ENCODE measurements around the gene IGSF6. TPM values are rescaled to one million over a fixed set of nuclear protein-coding genes. Genes with fewer than 3 reads are reported as not detected.
A peak's percentile ranks its signal among the peaks of the same experiment; 100 is the strongest.

The IGSF6 gene
- total and polyA plus RNA-seq, 2 of the 4 experiments (the other 2 are of a cell fraction): not detected

DNA sequence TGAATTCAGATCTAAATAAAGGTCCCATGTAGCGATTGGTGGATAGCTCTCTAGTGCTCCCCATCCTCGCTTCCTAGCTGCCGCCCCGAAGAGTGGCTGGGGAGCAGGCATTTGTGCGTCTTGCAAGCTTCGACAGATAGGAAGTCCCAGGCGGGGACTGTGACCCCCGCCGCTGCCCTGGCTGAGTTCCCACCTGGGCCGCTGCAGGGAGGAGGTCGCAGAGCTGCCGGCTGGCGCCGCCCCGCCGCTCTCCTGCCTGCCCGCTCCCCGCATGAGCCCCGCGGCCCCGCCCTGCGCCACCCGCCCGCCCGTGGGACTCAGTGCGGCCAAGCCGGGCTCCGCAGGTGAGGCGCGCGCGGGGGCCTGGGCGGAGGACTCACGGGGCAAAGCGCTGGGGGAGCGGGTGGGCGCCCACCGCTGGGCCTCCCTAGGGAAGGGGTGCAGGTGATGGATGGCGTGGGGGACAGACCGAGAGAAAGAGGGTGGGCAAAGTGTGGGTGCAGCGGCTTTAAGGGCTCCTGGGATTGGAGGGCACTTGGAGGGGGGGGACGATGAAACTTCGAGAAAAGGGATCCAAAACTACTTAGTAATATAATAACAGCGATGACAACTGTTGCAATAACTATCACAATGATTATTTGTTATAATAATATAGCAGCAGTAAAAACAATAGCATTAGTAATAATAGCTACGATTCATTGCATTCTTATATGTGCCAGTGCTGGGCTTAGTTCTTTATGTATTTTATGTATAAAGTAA, 11.7 kb upstream of the IGSF6 start, which contains the start of gene OTOA:
TSS of gene OTOA (plus strand) at position 80 of the 759 bp plus-strand sequence. CDS start 14,547 bp downstream, outside the sequence.
- no peak within 1 kb of the TSS for H2AK9ac ChIP-seq (replicated peaks; ENCODE audit: low read depth, low read length, poor library complexity)
- H4K20me1 ChIP-seq (ENCODE audit: insufficient read depth, low read length): no peaks in the 10 kb centered on the region
- BruUV-seq (replicated peaks): no TSS peak
- peak within 1 kb of the TSS; percentile 29; the same call in 1 of the 2 replicates for H3K4me2 ChIP-seq (ENCODE audit: low read depth, low read length)
- no peak within 1 kb of the TSS for H2BK20ac ChIP-seq (ENCODE audit: low read depth, low read length)
- intact Hi-C loops (cut with micrococcal nuclease): no loop called here
- in situ Hi-C loops (cut with MboI; ENCODE audit: low sequenced_read_pairs): no loop called here
- H4K8ac ChIP-seq (ENCODE audit: low read depth in 2 of 2, low read length in 2 of 2): no peak within 1 kb of the TSS
- peaks cover 15% of the 10 kb centered on the region for H3K27me3 ChIP-seq (ENCODE audit: control insufficient read depth, insufficient read depth, low read length)
- ATAC-seq (ENCODE audit: low read depth) (peak; percentile 60), DNase-seq (no peak)
- no peaks in the 10 kb centered on the region for H3K36me3 ChIP-seq (ENCODE audit: control insufficient read depth, insufficient read depth, low read length)
- CTCF ChIA-PET: no interaction called here
- H3K23ac ChIP-seq (ENCODE audit: low read depth, low read length): no peak within 1 kb of the TSS
- no peak within 1 kb of the TSS for H3K4ac ChIP-seq (ENCODE audit: low read depth, low read length)
- H3K79me1 ChIP-seq (ENCODE audit: low read depth in 1 of 2, low read length in 2 of 2): no peaks in the 10 kb centered on the region
- no peak within 1 kb of the TSS for H3K18ac ChIP-seq (ENCODE audit: low read depth, low read length)
- no peak within 1 kb of the TSS for H3K14ac ChIP-seq (replicated peaks; ENCODE audit: low read depth, low read length)
- no peak within 1 kb of the TSS for H2AK5ac ChIP-seq (ENCODE audit: low read depth, low read length)
- no peaks in the 10 kb centered on the region for H3K9me1 ChIP-seq (ENCODE audit: insufficient read depth, low read length)
- H4K91ac ChIP-seq (ENCODE audit: insufficient read depth, low read depth, low read length): no peak within 1 kb of the TSS
- no peak within 1 kb of the TSS for H2BK120ac ChIP-seq (ENCODE audit: low read depth, low read length)
- dilution Hi-C loops (cut with HindIII; ENCODE audit: low sequenced_read_pairs, unreplicated experiment): no loop called here
- H3K4me3 ChIP-seq (ENCODE audit: insufficient read depth, low read depth, low read length): no peak within 1 kb of the TSS
- no peak within 1 kb of the TSS for H3K9ac ChIP-seq (ENCODE audit: low read depth, low read length)
- no peak within 1 kb of the TSS for H2BK15ac ChIP-seq (ENCODE audit: low read depth, low read length)
- POLR2A ChIA-PET (ENCODE audit: unreplicated experiment): no interaction called here
- no peaks in the 10 kb centered on the region for H3K9me3 ChIP-seq (ENCODE audit: control insufficient read depth, insufficient read depth, low read length)
- peak within 1 kb of the TSS; percentile 67 for H2AFZ ChIP-seq (replicated peaks; ENCODE audit: low read length, poor library complexity)
- H3K4me1 ChIP-seq (ENCODE audit: control insufficient read depth, insufficient read depth, low read length): no peaks in the 10 kb centered on the region
- H2BK5ac ChIP-seq (ENCODE audit: low read depth, low read length, poor library complexity, severe bottlenecking): no peak within 1 kb of the TSS
- WGBS, 2 experiments (ENCODE audit: extremely low coverage in 2 of 2, insufficient read length in 1 of 2): 4% methylated on average over 5 of the region's 45 CpGs; no CpG with 5 or more reads in 1 of the 2 experiments
- no peak within 1 kb of the TSS for H3K27ac ChIP-seq (ENCODE audit: insufficient read depth, low read length)
- H4K5ac ChIP-seq (ENCODE audit: low read depth, low read length): no peak within 1 kb of the TSS
- H3K56ac ChIP-seq (ENCODE audit: extremely low read depth, insufficient read depth, low read length): no peak within 1 kb of the TSS
- TF ChIP-seq MXI1 (IDR thresholded peaks at IDR 0.05; ENCODE audit: borderline replicate concordance, low read depth, low read length) (no peak), NFE2L2 (IDR thresholded peaks at IDR 0.05; ENCODE audit: low read depth, low read length) (no peak), POLR2A (IDR thresholded peaks at IDR 0.05; ENCODE audit: low read depth, low read length) (no peak), FOS (IDR thresholded peaks at IDR 0.05; ENCODE audit: low read depth, low read length) (no peak), CEBPB (IDR thresholded peaks at IDR 0.05; ENCODE audit: low read depth, low read length) (no peak), USF2 (IDR thresholded peaks at IDR 0.05; ENCODE audit: low read depth, low read length) (no peak), MAFK (IDR thresholded peaks at IDR 0.05; ENCODE audit: low read depth, low read length) (no peak), RFX5 (IDR thresholded peaks at IDR 0.05; ENCODE audit: low read depth, low read length) (no peak), RAD21 (IDR thresholded peaks at IDR 0.05; ENCODE audit: low read length) (no peak), RCOR1 (IDR thresholded peaks at IDR 0.05; ENCODE audit: insufficient replicate concordance, low read length) (no peak)
- TF ChIP-seq, protein P1, sequence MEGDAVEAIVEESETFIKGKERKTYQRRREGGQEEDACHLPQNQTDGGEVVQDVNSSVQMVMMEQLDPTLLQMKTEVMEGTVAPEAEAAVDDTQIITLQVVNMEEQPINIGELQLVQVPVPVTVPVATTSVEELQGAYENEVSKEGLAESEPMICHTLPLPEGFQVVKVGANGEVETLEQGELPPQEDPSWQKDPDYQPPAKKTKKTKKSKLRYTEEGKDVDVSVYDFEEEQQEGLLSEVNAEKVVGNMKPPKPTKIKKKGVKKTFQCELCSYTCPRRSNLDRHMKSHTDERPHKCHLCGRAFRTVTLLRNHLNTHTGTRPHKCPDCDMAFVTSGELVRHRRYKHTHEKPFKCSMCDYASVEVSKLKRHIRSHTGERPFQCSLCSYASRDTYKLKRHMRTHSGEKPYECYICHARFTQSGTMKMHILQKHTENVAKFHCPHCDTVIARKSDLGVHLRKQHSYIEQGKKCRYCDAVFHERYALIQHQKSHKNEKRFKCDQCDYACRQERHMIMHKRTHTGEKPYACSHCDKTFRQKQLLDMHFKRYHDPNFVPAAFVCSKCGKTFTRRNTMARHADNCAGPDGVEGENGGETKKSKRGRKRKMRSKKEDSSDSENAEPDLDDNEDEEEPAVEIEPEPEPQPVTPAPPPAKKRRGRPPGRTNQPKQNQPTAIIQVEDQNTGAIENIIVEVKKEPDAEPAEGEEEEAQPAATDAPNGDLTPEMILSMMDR (conservative IDR thresholded peaks at IDR 0.05; ENCODE audit: low read depth, low read length): no peak
- TF ChIP-seq, protein P2, sequence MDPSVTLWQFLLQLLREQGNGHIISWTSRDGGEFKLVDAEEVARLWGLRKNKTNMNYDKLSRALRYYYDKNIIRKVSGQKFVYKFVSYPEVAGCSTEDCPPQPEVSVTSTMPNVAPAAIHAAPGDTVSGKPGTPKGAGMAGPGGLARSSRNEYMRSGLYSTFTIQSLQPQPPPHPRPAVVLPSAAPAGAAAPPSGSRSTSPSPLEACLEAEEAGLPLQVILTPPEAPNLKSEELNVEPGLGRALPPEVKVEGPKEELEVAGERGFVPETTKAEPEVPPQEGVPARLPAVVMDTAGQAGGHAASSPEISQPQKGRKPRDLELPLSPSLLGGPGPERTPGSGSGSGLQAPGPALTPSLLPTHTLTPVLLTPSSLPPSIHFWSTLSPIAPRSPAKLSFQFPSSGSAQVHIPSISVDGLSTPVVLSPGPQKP (IDR thresholded peaks at IDR 0.05; ENCODE audit: borderline replicate concordance, low read depth, low read length): no peak

Measured in IMR-90 (cell line).